Mammary epithelial cell (primary cell): ENCODE data around the gene NPHP4.

Experiments used
- CTCF ChIP-seq, 2 donors: IDR thresholded peaks in 1 of 2; conservative IDR thresholded peaks in 1 of 2; 2 replicates each; pipeline ENCODE4 v1.5.1; 2011 to 2012; ENCODE audit warnings: inconsistent platforms in 2 of 2, low read length in 2 of 2, mild to moderate bottlenecking in 2 of 2, control low read depth in 1 of 2, low read depth in 1 of 2; ENCODE audit not compliant: insufficient read depth in 1 of 2; ENCODE audit errors: extremely low read depth in 1 of 2
- EZH2 ChIP-seq: IDR thresholded peaks from 2 replicates; pipeline ENCODE4 v1.6.1; 2012; ENCODE audit warnings: low read length, inconsistent platforms, borderline replicate concordance

- no peak for TF ChIP-seq CTCF (conservative IDR thresholded peaks at IDR 0.05 in 1 of 2, IDR thresholded peaks at IDR 0.05 in 1 of 2; ENCODE audit: extremely low read depth in 1 of 2, insufficient read depth in 1 of 2, low read depth in 1 of 2, low read length in 2 of 2)
- no peak for TF ChIP-seq EZH2
Observed at GRCh38 chr1:5878971-5879370, 113.3 kb downstream of the NPHP4 start.
